ENCODE results near the gene USP47. TPM values are rescaled to one million over a fixed set of nuclear protein-coding genes. Genes with fewer than 3 reads are reported as not detected.
A peak's percentile ranks its signal among the peaks of the same experiment; 100 is the strongest.

The USP47 gene
- total RNA-seq, 1 experiment from 2014 or later, result 45.2 TPM

DNA sequence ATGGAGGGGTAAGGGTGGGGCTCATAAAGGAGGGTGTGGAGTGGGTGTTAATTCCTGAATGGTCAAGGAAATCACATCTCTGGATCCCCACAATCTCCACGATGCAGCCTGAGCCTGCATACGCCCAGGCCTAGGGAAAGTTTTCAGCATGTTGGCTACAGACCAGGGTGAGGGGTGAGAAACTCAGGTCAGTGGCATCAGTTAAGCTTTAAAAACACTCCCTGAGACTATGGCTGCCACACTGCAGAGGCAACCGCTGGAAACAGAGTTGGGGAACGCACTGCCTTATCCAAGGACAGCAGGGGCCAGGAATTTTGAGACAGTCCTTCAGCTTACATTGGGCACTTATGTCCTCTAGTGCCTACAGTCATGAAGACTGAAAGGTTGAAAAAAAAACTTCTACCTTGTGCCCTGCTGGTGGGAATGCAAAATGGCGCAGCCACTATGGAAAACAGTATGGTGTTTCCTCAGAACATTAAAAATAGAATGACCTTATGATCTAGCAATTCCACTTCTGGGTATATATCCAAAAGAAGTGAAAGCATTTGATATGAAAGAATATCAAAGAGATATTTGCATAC, 147.0 kb downstream of the USP47 start:
- no TSS peak for BruUV-seq (replicated peaks)
- H3K4me1 ChIP-seq (ENCODE audit: insufficient read depth, low read length), result peaks cover 49% of the 10 kb centered on the region
- H3K9ac ChIP-seq (ENCODE audit: low read length), result peak overlapping the region; percentile 64
- H4K20me1 ChIP-seq (ENCODE audit: low read length), result no peaks in the 10 kb centered on the region
- ATAC-seq (no peak), DNase-seq (no peak)
- POLR2A ChIA-PET (ENCODE audit: unreplicated experiment), result no interaction called here
- no peaks in the 10 kb centered on the region for H3K79me2 ChIP-seq (ENCODE audit: low read length)
- no peak for TF ChIP-seq EZH2 (IDR thresholded peaks at IDR 0.05; ENCODE audit: low read length, unreplicated experiment)
- TF ChIP-seq, protein P1, sequence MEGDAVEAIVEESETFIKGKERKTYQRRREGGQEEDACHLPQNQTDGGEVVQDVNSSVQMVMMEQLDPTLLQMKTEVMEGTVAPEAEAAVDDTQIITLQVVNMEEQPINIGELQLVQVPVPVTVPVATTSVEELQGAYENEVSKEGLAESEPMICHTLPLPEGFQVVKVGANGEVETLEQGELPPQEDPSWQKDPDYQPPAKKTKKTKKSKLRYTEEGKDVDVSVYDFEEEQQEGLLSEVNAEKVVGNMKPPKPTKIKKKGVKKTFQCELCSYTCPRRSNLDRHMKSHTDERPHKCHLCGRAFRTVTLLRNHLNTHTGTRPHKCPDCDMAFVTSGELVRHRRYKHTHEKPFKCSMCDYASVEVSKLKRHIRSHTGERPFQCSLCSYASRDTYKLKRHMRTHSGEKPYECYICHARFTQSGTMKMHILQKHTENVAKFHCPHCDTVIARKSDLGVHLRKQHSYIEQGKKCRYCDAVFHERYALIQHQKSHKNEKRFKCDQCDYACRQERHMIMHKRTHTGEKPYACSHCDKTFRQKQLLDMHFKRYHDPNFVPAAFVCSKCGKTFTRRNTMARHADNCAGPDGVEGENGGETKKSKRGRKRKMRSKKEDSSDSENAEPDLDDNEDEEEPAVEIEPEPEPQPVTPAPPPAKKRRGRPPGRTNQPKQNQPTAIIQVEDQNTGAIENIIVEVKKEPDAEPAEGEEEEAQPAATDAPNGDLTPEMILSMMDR (conservative IDR thresholded peaks at IDR 0.05; ENCODE audit: low read depth, low read length), result peak; percentile 32
- peaks cover 4% of the 10 kb centered on the region for H3F3A ChIP-seq (ENCODE audit: low read length, unreplicated experiment)
- no peaks in the 10 kb centered on the region for H3K9me2 ChIP-seq (replicated peaks; ENCODE audit: low read length)
- CTCF ChIA-PET, result interaction anchor here (1.0 kb wide), 1 partner anchor 9 kb away, joined by 4 read pairs; no protein-coding TSS in a partner anchor
- peak overlapping the region; percentile 69 for H3K4me2 ChIP-seq (ENCODE audit: low read length)
- peak overlapping the region; percentile 37 for H2AFZ ChIP-seq (ENCODE audit: low read length)
- intact Hi-C loops (cut with micrococcal nuclease), result no loop called here
- no peaks in the 10 kb centered on the region for H3K36me3 ChIP-seq (ENCODE audit: low read depth, low read length)
- H3K27me3 ChIP-seq (ENCODE audit: low read length), result no peaks in the 10 kb centered on the region
- no peaks in the 10 kb centered on the region for H3K9me3 ChIP-seq (ENCODE audit: low read length)
- no peak overlapping the region; the same call in 1 of the 2 replicates for H3K4me3 ChIP-seq (ENCODE audit: low read length)
- H3K27ac ChIP-seq (ENCODE audit: low read length), result peak overlapping the region; percentile 94

DNA sequence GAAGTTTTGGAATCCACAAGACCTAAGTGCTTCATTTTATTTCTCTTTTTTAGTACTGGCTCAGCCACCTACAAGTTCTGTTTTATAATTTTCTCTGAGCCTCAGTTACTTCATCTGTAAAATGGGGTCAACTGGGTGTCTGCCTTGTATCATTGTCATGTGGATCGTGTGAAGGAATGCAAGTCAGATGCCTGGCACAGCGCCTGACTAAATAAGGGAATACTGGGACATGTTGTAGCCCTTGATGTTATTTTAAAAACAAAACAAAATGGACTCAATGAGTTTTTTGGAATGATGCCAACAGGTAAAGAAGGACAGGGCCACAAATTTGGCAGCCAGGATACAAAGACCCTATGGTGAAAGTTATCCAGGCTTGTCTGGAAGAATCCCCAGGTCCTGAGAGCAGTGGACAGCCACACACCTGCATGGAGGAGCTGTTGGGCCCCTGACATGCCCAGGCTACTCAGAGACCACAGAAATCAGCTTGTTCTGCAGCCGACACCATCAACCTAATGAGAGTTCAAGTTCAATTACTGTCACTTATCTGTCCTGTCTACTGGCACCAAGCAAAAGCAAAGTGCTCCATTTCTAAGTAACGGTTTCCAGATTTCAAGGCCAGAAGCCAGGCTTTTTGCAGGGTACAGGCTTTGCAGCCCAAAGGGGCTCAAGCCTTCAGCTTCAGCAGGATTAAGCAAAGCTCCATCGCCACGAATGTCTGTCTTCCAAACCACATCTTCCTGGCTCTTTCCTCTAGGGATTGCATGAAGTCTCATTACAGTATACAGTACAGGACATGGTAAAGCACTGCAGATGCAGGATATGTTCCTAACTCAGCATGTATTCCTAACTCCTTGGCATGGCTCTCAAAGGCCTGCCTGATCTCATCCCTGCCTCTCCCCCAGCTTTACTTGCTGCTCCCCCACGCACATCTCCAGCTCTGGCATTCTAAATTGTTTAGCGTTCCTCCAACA, 148.3 kb downstream of the USP47 start:
- ChIA-PET CTCF (no interaction called here), POLR2A (ENCODE audit: unreplicated experiment) (no interaction called here)
- peaks cover 56% of the 10 kb centered on the region for H3K4me1 ChIP-seq (ENCODE audit: insufficient read depth, low read length)
- no peak overlapping the region for H3K9ac ChIP-seq (ENCODE audit: low read length)
- no peaks in the 10 kb centered on the region for H4K20me1 ChIP-seq (ENCODE audit: low read length)
- no peaks in the 10 kb centered on the region for H3K27me3 ChIP-seq (ENCODE audit: low read length)
- no peaks in the 10 kb centered on the region for H3K9me2 ChIP-seq (replicated peaks; ENCODE audit: low read length)
- no peak overlapping the region for H3K4me3 ChIP-seq (ENCODE audit: low read length)
- H3K4me2 ChIP-seq (ENCODE audit: low read length), result no peak overlapping the region
- no TSS peak for BruUV-seq (replicated peaks)
- TF ChIP-seq EZH2phosphoT487 (IDR thresholded peaks at IDR 0.05; ENCODE audit: borderline replicate concordance, low read length), result no peak
- TF ChIP-seq, protein P1 (conservative IDR thresholded peaks at IDR 0.05; ENCODE audit: low read depth, low read length), result no peak
- no peak for TF ChIP-seq EZH2 (IDR thresholded peaks at IDR 0.05; ENCODE audit: low read length, unreplicated experiment)
- intact Hi-C loops (cut with micrococcal nuclease), result loop anchor here (5.0 kb wide), 1 partner anchor 52 kb away; no protein-coding TSS in a partner anchor
- H3K27ac ChIP-seq (ENCODE audit: low read length), result no peak overlapping the region
- no peaks in the 10 kb centered on the region for H3K79me2 ChIP-seq (ENCODE audit: low read length)
- H3K9me3 ChIP-seq (ENCODE audit: low read length), result no peaks in the 10 kb centered on the region
- DNase-seq, result no peak
- peaks cover 4% of the 10 kb centered on the region for H3F3A ChIP-seq (ENCODE audit: low read length, unreplicated experiment)
- ATAC-seq, result no peak
- no peak overlapping the region for H2AFZ ChIP-seq (ENCODE audit: low read length)
- H3K36me3 ChIP-seq (ENCODE audit: low read depth, low read length), result no peaks in the 10 kb centered on the region

All from PC-3 (cell line).